ENCODE data around the gene BRD4. TPM values are rescaled to one million over a fixed set of nuclear protein-coding genes. Genes with fewer than 3 reads are reported as not detected.

The BRD4 gene
- total RNA-seq, 1 donor from 2014 or later, result 53.0 TPM

DNA sequence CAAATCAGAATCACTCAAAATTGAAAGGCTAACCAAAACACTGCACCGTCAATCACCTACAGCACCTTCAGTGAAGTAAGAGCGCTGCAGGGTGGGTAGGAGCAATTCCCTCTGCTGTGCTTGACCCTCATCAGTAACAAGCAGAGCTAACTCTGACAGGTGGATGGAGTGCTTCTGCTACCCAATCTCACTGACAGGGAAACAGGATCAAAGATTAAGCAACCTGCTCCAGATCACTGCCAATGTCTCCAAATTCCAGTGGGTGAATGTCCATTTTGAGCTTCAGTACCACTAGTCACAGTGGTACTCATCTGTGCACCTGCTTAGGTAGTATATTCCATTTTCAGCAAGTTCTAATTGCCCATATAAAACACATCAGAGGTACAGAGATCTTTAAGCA lies 25.2 kb downstream of the BRD4 start:
- Histone ChIP-seq H3K27ac (no peak overlapping the region), H3K27me3 (no peaks in the 10 kb centered on the region), H3K4me1 (peaks cover 72% of the 10 kb centered on the region), H3K9me3 (no peaks in the 10 kb centered on the region), H3K36me3 (no peaks in the 10 kb centered on the region), H3K4me3 (no peak overlapping the region)
- intact Hi-C loops (cut with DNase I), result no loop called here
- no peak for TF ChIP-seq POLR2AphosphoS5 (IDR thresholded peaks at IDR 0.05; ENCODE audit: insufficient read depth in 1 of 2, low read depth in 1 of 2)
- no peak for TF ChIP-seq CTCF (IDR thresholded peaks at IDR 0.05)
- TF ChIP-seq POLR2A (IDR thresholded peaks at IDR 0.05), result no peak
- DNase-seq (ENCODE audit: extremely low spot score in 2 of 2), result no peak

- Histone ChIP-seq H3K27me3 (no peaks in the 10 kb centered on the region), H3K9me3 (no peaks in the 10 kb centered on the region), H3K4me3 (no peak overlapping the region), H3K36me3 (no peaks in the 10 kb centered on the region), H3K4me1 (peaks cover 71% of the 10 kb centered on the region), H3K27ac (no peak overlapping the region)
- TF ChIP-seq POLR2A (IDR thresholded peaks at IDR 0.05) (no peak), POLR2AphosphoS5 (IDR thresholded peaks at IDR 0.05; ENCODE audit: insufficient read depth in 1 of 2, low read depth in 1 of 2) (no peak), CTCF (IDR thresholded peaks at IDR 0.05) (no peak)
- DNase-seq (ENCODE audit: extremely low spot score in 2 of 2), result no peak
- intact Hi-C loops (cut with DNase I), result no loop called here
Measured at GRCh38 chr19:15305582-15306334, 26.6 kb downstream of the BRD4 start.

- Histone ChIP-seq H3K9me3 (no peaks in the 10 kb centered on the region), H3K27me3 (no peaks in the 10 kb centered on the region), H3K4me1 (peaks cover 72% of the 10 kb centered on the region), H3K36me3 (no peaks in the 10 kb centered on the region), H3K4me3 (no peak overlapping the region), H3K27ac (no peak overlapping the region)
- DNase-seq (ENCODE audit: extremely low spot score in 2 of 2), result no peak
- intact Hi-C loops (cut with DNase I), result no loop called here
- TF ChIP-seq POLR2A (IDR thresholded peaks at IDR 0.05), result no peak
- TF ChIP-seq CTCF (IDR thresholded peaks at IDR 0.05), result no peak
- TF ChIP-seq POLR2AphosphoS5 (IDR thresholded peaks at IDR 0.05; ENCODE audit: insufficient read depth in 1 of 2, low read depth in 1 of 2), result no peak
Measured at GRCh38 chr19:15304140-15304705, 28.1 kb downstream of the BRD4 start.

DNA sequence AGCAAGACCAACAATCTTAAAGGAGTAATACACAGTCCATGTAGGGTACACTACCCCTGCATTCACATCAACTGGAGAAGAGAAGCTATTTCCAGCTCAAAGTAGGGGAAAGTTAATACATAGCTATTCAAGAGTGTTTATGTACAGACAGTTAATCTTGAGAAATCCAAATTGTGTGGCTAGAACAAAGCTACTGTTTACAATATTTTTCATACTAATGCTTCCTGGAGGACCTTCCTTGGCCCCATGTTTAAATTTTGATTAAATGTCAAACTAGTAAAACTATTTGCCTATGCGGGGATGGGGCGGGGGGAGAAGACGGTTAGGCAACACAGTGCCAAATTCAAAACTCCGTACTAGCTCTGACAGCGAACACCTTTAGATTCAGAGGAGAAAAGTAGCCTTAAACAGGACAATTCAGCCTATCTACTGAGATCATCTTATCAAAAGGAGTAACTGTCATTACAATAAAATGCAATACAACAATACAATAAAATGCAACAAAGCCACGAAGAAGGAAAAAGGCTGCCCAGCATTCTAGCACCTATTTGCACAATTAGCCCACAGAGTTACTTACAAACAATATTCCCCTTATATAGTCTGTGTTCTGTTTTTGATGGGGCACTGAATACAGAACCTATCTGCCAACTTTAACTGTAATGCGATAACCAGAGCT lies 29.1 kb downstream of the BRD4 start:
- intact Hi-C loops (cut with DNase I), result no loop called here
- H3K4me1 ChIP-seq, result peaks cover 82% of the 10 kb centered on the region
- no peaks in the 10 kb centered on the region for H3K27me3 ChIP-seq
- H3K4me3 ChIP-seq, result peak overlapping the region in 1 of 2 donors; percentile 4
- H3K9me3 ChIP-seq, result no peaks in the 10 kb centered on the region
- TF ChIP-seq POLR2A (IDR thresholded peaks at IDR 0.05) (no peak), CTCF (IDR thresholded peaks at IDR 0.05) (no peak), POLR2AphosphoS5 (IDR thresholded peaks at IDR 0.05; ENCODE audit: insufficient read depth in 1 of 2, low read depth in 1 of 2) (no peak)
- DNase-seq (ENCODE audit: extremely low spot score in 2 of 2), result no peak
- no peak overlapping the region for H3K27ac ChIP-seq
- H3K36me3 ChIP-seq, result no peaks in the 10 kb centered on the region

Measured in vagina (tissue), 2 donors.